Spleen (tissue), 11 donors: ENCODE data around the gene ZSCAN26. TPM values are rescaled to one million over a fixed set of nuclear protein-coding genes. Genes with fewer than 3 reads are reported as not detected.
A peak's percentile ranks its signal among the peaks of the same experiment; 100 is the strongest.

ENCODE experiments used
- DNase-seq: peaks from one replicate; pipeline ENCODE4 v3.0.0-alpha.2; 2020
- H3K27ac ChIP-seq, 8 donors: fragments of 200-600 bp; sonication (generic) in 7 of 8; 1 replicate in 4 of 8; 2 replicates in 4 of 8; pipeline versions ENCODE4 v1.5.0 to v1.8.0; 2016 to 2021; ENCODE audit warnings: inconsistent platforms in 4 of 8, mild to moderate bottlenecking in 4 of 8, moderate library complexity in 1 of 8
- H3K27me3 ChIP-seq, 7 donors: fragments of 200-600 bp; sonication (generic) in 6 of 7; replicated peaks in 1 of 7; 1 replicate in 4 of 7; 2 replicates in 3 of 7; pipeline versions ENCODE4 v1.5.0 to v1.8.0; 2016 to 2021; ENCODE audit warnings: inconsistent platforms in 3 of 7, mild to moderate bottlenecking in 1 of 7
- H3K36me3 ChIP-seq, 6 donors: fragments of 200-600 bp; sonication (generic) in 5 of 6; 1 replicate in 4 of 6; 2 replicates in 2 of 6; pipeline versions ENCODE4 v1.5.0 to v1.8.0; 2016 to 2021; ENCODE audit warnings: inconsistent platforms in 2 of 6
- H3K4me1 ChIP-seq, 6 donors: fragments of 200-600 bp; sonication (generic) in 5 of 6; 1 replicate in 3 of 6; 2 replicates in 3 of 6; pipeline versions ENCODE4 v1.5.0 to v1.8.0; 2016 to 2021; ENCODE audit warnings: inconsistent platforms in 3 of 6
- H3K4me3 ChIP-seq, 8 donors: fragments of 200-600 bp; sonication (generic) in 7 of 8; 1 replicate in 4 of 8; 2 replicates in 4 of 8; pipeline versions ENCODE4 v1.5.0 to v1.8.0; 2016 to 2021; ENCODE audit warnings: inconsistent platforms in 4 of 8, mild to moderate bottlenecking in 4 of 8, moderate library complexity in 2 of 8
- H3K9me3 ChIP-seq, 8 donors: fragments of 200-600 bp; sonication (generic) in 7 of 8; 1 replicate in 4 of 8; 2 replicates in 4 of 8; pipeline versions ENCODE4 v1.5.0 to v1.8.0; 2016 to 2021; ENCODE audit warnings: inconsistent platforms in 4 of 8
- POLR2A ChIP-seq, 3 donors: fragments of 450-650 bp; IDR thresholded peaks; one replicate each; pipeline ENCODE4 v1.5.1; 2017; ENCODE audit warnings: antibody characterized with exemption in 3 of 3, mild to moderate bottlenecking in 1 of 3
- POLR2AphosphoS5 ChIP-seq, 3 donors: sonication (generic); formaldehyde crosslinking; IDR thresholded peaks; one replicate each; pipeline ENCODE4 v1.5.1; 2017; ENCODE audit warnings: antibody characterized with exemption in 3 of 3
- WGBS, 5 donors: extraction: QIAGEN DNeasy Blood & Tissue Kit in 3 of 5; methylation state at CpG; one replicate each; pipeline versions ENCODE4 v1.1.5 to v1.1.7; 2013 to 2018; 5-methylcytosine and 5-hydroxymethylcytosine counted together
- intact Hi-C: fragments of 100-400 bp; cut with DNase I; formaldehyde crosslinking; loops from one replicate; pipeline ENCODE4 v1.15.0; 2023; ENCODE audit warnings: low total_unique reads
- polyA plus RNA-seq, 3 donors: library from polyadenylated mRNA; stranded (reverse); fragments of 200-250 nt; gene quantifications; one replicate each; pipeline ENCODE4 v1.2.1, GENCODE V29; 2013
- total RNA-seq, 7 donors: library from RNA; depleted of rRNA in 3 of 7; stranded (reverse); fragments of >200 nt in 3 of 7; fragmentation: NEBNext Ultra II Directional in 4 of 7; extraction: Animal tissue kit (Norgen Biotek cat#: 25700) in 4 of 7; gene quantifications; one replicate each; pipeline versions ENCODE4 v1.1.0 to v1.2.1, GENCODE V29; 2016 to 2021
- TF ChIP-seq, protein P1 (sequence below), 11 experiments: fragments of 200-600 bp in 7 of 11; fragments of 450-650 bp in 4 of 11; sonication (generic) in 4 of 11; IDR thresholded peaks in 8 of 11; conservative IDR thresholded peaks in 3 of 11; 1 replicate in 7 of 11; 2 replicates in 4 of 11; pipeline versions ENCODE4 v1.4.0 to v1.8.0; 2016 to 2021; ENCODE audit warnings: antibody characterized with exemption in 11 of 11, inconsistent platforms in 4 of 11, mild to moderate bottlenecking in 1 of 11
- donor health status: healthy with polysubstance abuse.
- donor health status: DM: no; HTN: no; CAD: no; lungs with moderate emphysema.
- donor health status: DM: no; HTN: no; CAD: no.
- donor health status: Bipolar disorder and iron deficiency.
- donor health status: healthy.
- donor health status: DM: no; HTN: no; CAD: no.
- donor health status: DM: yes; HTN: yes; CAD: no.

The ZSCAN26 gene
- total and polyA plus RNA-seq, 10 donors = 9.5 to 46.3 (median 20.3) TPM

DNA sequence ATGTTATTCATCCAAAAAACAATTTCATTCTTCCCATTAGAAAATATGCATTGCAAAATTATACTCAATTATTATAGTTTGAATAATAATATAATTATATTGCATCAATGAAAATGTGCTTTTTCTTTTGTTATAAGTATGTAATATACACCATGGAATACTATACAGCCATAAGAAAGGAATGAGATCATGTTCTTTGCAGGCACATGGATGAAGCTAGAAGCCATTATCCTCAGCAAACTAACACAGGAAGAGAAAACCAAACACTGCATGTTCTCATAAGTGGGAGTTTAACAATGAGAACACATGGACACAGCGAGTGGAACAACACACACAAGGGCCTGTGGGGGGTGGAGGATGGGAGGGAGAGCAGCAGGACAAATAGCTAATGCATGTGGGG, 9.9 kb upstream of the ZSCAN26 start:
- no peak overlapping the region for H3K27ac ChIP-seq
- no peaks in the 10 kb centered on the region for H3K36me3 ChIP-seq
- H3K27me3 ChIP-seq = peaks cover 0 to 14% (median 0%) of the 10 kb centered on the region in 7 donors
- 0% methylated on average over 1 of the region's 1 CpG; no CpG with 5 or more reads in 2 of the 5 donors for WGBS, 5 donors
- H3K4me3 ChIP-seq = no peak overlapping the region
- intact Hi-C loops = no loop called here
- H3K9me3 ChIP-seq = peaks cover 0 to 27% (median 19%) of the 10 kb centered on the region in 8 donors
- H3K4me1 ChIP-seq = peaks cover 0 to 24% (median 9%) of the 10 kb centered on the region in 6 donors
- TF ChIP-seq POLR2A (IDR thresholded peaks at IDR 0.05) (no peak), POLR2AphosphoS5 (IDR thresholded peaks at IDR 0.05) (no peak)
- TF ChIP-seq, protein P1, sequence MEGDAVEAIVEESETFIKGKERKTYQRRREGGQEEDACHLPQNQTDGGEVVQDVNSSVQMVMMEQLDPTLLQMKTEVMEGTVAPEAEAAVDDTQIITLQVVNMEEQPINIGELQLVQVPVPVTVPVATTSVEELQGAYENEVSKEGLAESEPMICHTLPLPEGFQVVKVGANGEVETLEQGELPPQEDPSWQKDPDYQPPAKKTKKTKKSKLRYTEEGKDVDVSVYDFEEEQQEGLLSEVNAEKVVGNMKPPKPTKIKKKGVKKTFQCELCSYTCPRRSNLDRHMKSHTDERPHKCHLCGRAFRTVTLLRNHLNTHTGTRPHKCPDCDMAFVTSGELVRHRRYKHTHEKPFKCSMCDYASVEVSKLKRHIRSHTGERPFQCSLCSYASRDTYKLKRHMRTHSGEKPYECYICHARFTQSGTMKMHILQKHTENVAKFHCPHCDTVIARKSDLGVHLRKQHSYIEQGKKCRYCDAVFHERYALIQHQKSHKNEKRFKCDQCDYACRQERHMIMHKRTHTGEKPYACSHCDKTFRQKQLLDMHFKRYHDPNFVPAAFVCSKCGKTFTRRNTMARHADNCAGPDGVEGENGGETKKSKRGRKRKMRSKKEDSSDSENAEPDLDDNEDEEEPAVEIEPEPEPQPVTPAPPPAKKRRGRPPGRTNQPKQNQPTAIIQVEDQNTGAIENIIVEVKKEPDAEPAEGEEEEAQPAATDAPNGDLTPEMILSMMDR (IDR thresholded peaks at IDR 0.05 in 8 of 11, conservative IDR thresholded peaks at IDR 0.05 in 3 of 11) = no peak
- DNase-seq = no peak

DNA sequence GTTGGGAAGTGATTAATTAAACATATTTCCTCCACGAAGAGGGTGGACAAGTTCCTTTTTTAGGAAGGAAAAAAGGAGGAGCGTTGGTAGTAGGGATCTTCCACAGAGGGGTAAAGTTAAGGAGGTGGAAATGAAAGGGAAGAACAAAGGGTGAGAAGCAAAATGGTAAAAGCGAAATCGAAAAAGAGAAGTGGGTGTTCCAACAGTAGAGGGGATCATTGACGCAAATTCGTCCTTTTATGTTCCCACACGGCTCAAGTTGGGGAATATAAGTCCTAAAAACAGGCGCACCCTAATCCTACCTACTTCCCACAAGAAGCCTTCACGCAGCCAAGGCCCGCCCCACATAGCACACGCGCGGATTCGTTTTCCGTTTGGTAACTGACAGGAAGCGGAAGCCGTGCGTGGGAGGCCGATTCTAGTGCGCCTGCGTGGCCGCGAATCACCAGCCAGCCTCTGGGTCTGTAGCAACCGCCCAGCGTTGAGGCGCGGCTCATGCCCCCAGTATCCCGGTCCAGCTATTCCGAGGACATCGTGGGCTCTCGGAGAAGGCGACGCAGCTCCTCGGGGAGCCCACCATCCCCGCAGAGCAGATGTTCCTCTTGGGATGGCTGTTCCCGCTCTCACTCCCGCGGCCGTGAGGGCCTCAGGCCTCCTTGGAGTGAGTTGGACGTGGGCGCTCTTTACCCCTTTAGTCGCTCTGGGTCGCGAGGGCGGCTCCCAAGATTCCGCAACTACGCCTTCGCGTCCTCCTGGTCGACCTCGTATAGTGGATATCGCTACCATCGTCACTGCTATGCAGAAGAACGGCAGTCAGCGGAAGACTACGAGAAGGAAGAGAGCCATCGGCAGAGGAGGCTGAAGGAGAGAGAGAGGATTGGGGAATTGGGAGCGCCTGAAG, 7.8 kb upstream of the ZSCAN26 start, which contains the start of gene NKAPL:
NKAPL (plus strand) TSS at position 421 of the 901 bp plus-strand sequence; CDS start at position 496, 75 bp downstream.
- Histone ChIP-seq H3K9me3 (peaks cover 0 to 27% (median 19%) of the 10 kb centered on the region in 8 donors), H3K4me3 (peak within 1 kb of the TSS; percentile 2 to 67 (median 24)), H3K27ac (peak within 1 kb of the TSS in 2 of 8 donors; percentile 54 to 60), H3K36me3 (no peaks in the 10 kb centered on the region), H3K27me3 (peaks cover 0 to 14% (median 0%) of the 10 kb centered on the region in 7 donors), H3K4me1 (peaks cover 0 to 6% (median 2%) of the 10 kb centered on the region in 6 donors)
- DNase-seq = peak; percentile 89
- TF ChIP-seq POLR2A (IDR thresholded peaks at IDR 0.05) (no peak), POLR2AphosphoS5 (IDR thresholded peaks at IDR 0.05) (peak; percentile 75 to 82 (median 78))
- 40 to 61% (median 43%) methylated on average over 41 to 58 of the region's 58 CpGs for WGBS, 5 donors
- intact Hi-C loops = no loop called here

DNA sequence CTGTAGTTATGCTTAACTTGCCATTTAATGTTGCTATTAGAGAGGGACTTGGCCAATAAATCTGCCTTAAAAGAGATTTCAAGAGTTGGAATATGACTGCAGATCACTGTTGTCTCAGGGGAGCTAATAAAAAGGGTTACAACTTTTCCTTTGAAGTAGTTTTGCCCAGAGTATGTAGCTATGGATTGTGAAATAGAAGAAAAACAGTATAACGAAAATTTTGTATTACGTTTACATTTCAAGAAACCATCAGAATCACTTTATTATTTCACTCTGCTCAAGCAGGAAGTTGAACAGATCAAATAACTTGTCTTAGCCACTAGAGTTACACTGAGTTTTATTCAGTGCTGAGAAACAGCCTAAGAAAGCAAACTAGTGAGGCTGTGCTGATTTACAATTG, 3.0 kb upstream of the ZSCAN26 start:
- Histone ChIP-seq H3K9me3 (peaks cover 0 to 26% (median 19%) of the 10 kb centered on the region in 8 donors), H3K27me3 (peaks cover 0 to 8% (median 0%) of the 10 kb centered on the region in 7 donors), H3K4me1 (peaks cover 11 to 31% (median 25%) of the 10 kb centered on the region in 6 donors), H3K4me3 (no peak overlapping the region), H3K36me3 (no peaks in the 10 kb centered on the region), H3K27ac (no peak overlapping the region)
- TF ChIP-seq POLR2A (IDR thresholded peaks at IDR 0.05) (no peak), POLR2AphosphoS5 (IDR thresholded peaks at IDR 0.05) (no peak)
- TF ChIP-seq, protein P1 (IDR thresholded peaks at IDR 0.05 in 8 of 11, conservative IDR thresholded peaks at IDR 0.05 in 3 of 11) = no peak
- 55 to 83% (median 73%) methylated on average over 2 of the region's 2 CpGs for WGBS, 5 donors
- intact Hi-C loops = no loop called here
- DNase-seq = no peak

DNA sequence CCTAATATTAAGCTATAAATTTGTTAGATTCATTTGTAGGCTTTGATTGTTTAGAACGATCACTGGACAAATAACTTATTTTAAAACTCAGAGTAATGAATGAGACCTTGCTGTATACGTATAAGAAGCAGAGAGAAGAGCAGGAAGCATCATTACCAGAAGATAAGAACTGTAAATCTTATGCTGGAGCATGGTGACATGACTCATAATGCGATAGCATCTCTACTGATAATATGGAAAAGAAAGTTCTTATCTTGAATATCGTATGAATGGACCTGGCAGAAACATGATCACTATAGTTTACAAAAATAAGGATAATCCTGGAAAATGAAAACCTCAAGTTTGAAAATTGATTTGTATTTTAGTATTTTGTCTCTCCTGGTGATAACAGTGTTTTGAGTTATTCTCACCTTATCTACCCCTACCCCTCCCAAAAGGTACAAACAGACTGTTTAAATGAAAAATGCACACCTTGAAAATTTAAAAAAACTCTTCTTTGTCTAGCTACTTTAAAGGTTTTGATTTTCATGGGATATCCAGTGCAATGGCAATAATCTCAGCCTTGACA, 2.0 kb upstream of the ZSCAN26 start:
- 50 to 60% (median 57%) methylated on average over 4 of the region's 4 CpGs for WGBS, 5 donors
- TF ChIP-seq POLR2A (IDR thresholded peaks at IDR 0.05) = no peak
- TF ChIP-seq POLR2AphosphoS5 (IDR thresholded peaks at IDR 0.05) = no peak
- TF ChIP-seq, protein P1 (IDR thresholded peaks at IDR 0.05 in 8 of 11, conservative IDR thresholded peaks at IDR 0.05 in 3 of 11) = no peak
- DNase-seq = no peak
- Histone ChIP-seq H3K4me3 (no peak overlapping the region), H3K27me3 (no peaks in the 10 kb centered on the region), H3K27ac (no peak overlapping the region), H3K36me3 (no peaks in the 10 kb centered on the region), H3K4me1 (peaks cover 11 to 38% (median 30%) of the 10 kb centered on the region in 6 donors), H3K9me3 (peaks cover 0 to 16% (median 12%) of the 10 kb centered on the region in 8 donors)
- intact Hi-C loops = no loop called here
